HepG2 (cell line): ENCODE results near the gene SLC6A6. TPM values are rescaled to one million over a fixed set of nuclear protein-coding genes. Genes with fewer than 3 reads are reported as not detected.

Source experiments
- ATAC-seq: fragments of 200-7000 bp; cut with Tn5 transposase; 3 replicates; pipeline ENCODE4 v1.9.1; 2020; ENCODE audit warnings: mild to moderate bottlenecking, moderate library complexity
- BruUV-seq: library from RNA; stranded (reverse); fragments of 400-500 nt; replicated peaks from 2 replicates; lab custom pipeline; 2021; lab: Mats Ljungman, UMichigan
- CTCF ChIA-PET: fragments of 300-600 bp; formaldehyde crosslinking; extraction: SDS; loops from one replicate; lab custom pipeline; 2021; ENCODE audit warnings: low total read pairs, inconsistent platforms, low intra/inter-chr PET ratio; lab: Yijun Ruan, JAX
- POLR2A ChIA-PET: fragments of 350-600 bp; sonication (Branson Sonifier 250); formaldehyde crosslinking; loops from one replicate; lab custom pipeline; 2020; ENCODE audit warnings: antibody characterized with exemption, inconsistent platforms; lab: Yijun Ruan, JAX
- DNase-seq: peaks from one replicate; pipeline ENCODE4 v3.0.0-alpha.2; 2015; ENCODE audit warnings: low spot score
- FAIRE-seq: peaks from 3 replicates; lab custom pipeline; 2011; peaks lifted over from hg19 to GRCh38; lab: Jason Lieb, UNC
- H2AFZ ChIP-seq: one replicate; pipeline ENCODE4 v1.6.1; 2011; ENCODE audit warnings: low read length, inconsistent platforms
- H3K27ac ChIP-seq: fragments of 300-600 bp; 3 replicates; pipeline ENCODE4 v1.8.0; 2011; ENCODE audit warnings: mixed run types, mild to moderate bottlenecking, mixed read lengths, low read length, inconsistent platforms; ENCODE audit not compliant: insufficient read depth; ENCODE audit errors: extremely low read length
- H3K27me3 ChIP-seq, 2 experiments: fragments of 200-600 bp in 1 of 2; 2 replicates in 1 of 2; 3 replicates in 1 of 2; pipeline versions ENCODE4 v1.6.0 to v1.8.0; 2011; ENCODE audit warnings: low read length in 2 of 2, mild to moderate bottlenecking in 2 of 2, moderate library complexity in 2 of 2, inconsistent platforms in 1 of 2; ENCODE audit not compliant: insufficient read depth in 2 of 2, control insufficient read depth in 1 of 2
- H3K36me3 ChIP-seq, 2 experiments: fragments of 200-600 bp in 1 of 2; replicated peaks in 1 of 2; 2 replicates in 1 of 2; 3 replicates in 1 of 2; pipeline versions ENCODE4 v1.5.1 to v1.8.0; 2011; ENCODE audit warnings: low read length in 2 of 2, inconsistent platforms in 1 of 2; ENCODE audit not compliant: insufficient read depth in 2 of 2, control insufficient read depth in 1 of 2
- H3K4me1 ChIP-seq: 2 replicates; pipeline ENCODE4 v1.5.1; 2012; ENCODE audit warnings: low read length, inconsistent platforms; ENCODE audit not compliant: insufficient read depth
- H3K4me2 ChIP-seq: 2 replicates; pipeline ENCODE4 v1.6.0; 2011; ENCODE audit warnings: low read depth, low read length, inconsistent platforms
- H3K4me3 ChIP-seq, 3 experiments: fragments of 200-600 bp in 1 of 3; sonication (generic), shearing (Covaris generic) in 1 of 3; replicated peaks in 1 of 3; 2 replicates each; pipeline ENCODE4 v1.5.1; 2011 to 2016; ENCODE audit warnings: low read length in 3 of 3, inconsistent platforms in 2 of 3, low read depth in 2 of 3, mild to moderate bottlenecking in 2 of 3, control low read depth in 1 of 3, mixed read lengths in 1 of 3; ENCODE audit not compliant: insufficient read depth in 1 of 3
- H3K79me2 ChIP-seq: one replicate; pipeline ENCODE4 v1.6.1; 2011; ENCODE audit warnings: low read length, inconsistent platforms; ENCODE audit not compliant: insufficient read depth
- H3K9ac ChIP-seq: 2 replicates; pipeline ENCODE4 v1.6.0; 2011; ENCODE audit warnings: mild to moderate bottlenecking, low read depth, low read length, inconsistent platforms; ENCODE audit not compliant: insufficient read depth
- H3K9me3 ChIP-seq: 2 replicates; pipeline ENCODE4 v1.5.1; 2012; ENCODE audit warnings: mild to moderate bottlenecking, low read length
- H4K20me1 ChIP-seq: 2 replicates; pipeline ENCODE4 v1.6.0; 2011; ENCODE audit warnings: inconsistent platforms, mild to moderate bottlenecking, low read length, moderate library complexity; ENCODE audit not compliant: insufficient read depth
- BORCS8-MEF2B ChIP-seq: sonication (generic); formaldehyde crosslinking; IDR thresholded peaks from 2 replicates; pipeline ENCODE4 v1.8.0; 2022; ENCODE audit warnings: mild to moderate bottlenecking, missing genetic modification reagents
- PHF5A ChIP-seq: IDR thresholded peaks from one replicate; pipeline ENCODE4 v1.6.1; 2018; ENCODE audit warnings: low read depth, missing genetic modification reagents; ENCODE audit not compliant: unreplicated experiment
- ZBTB26 ChIP-seq: IDR thresholded peaks from 2 replicates; pipeline ENCODE4 v1.6.1; 2016; ENCODE audit warnings: missing compliant biosample characterization, missing genetic modification reagents, borderline replicate concordance
- ZNF496 ChIP-seq: sonication (generic); formaldehyde crosslinking; IDR thresholded peaks from 2 replicates; pipeline ENCODE4 v1.8.1; 2023; ENCODE audit warnings: mild to moderate bottlenecking, moderate library complexity, missing genetic modification reagents; ENCODE audit not compliant: insufficient replicate concordance
- ZNF550 ChIP-seq: sonication (generic); formaldehyde crosslinking; IDR thresholded peaks from 2 replicates; pipeline ENCODE4 v1.4.0; 2020; ENCODE audit warnings: mild to moderate bottlenecking, missing genetic modification reagents, borderline replicate concordance
- ZNF784 ChIP-seq: sonication (generic); formaldehyde crosslinking; IDR thresholded peaks from 2 replicates; pipeline ENCODE4 v1.5.1; 2020; ENCODE audit warnings: missing genetic modification reagents, mild to moderate bottlenecking, borderline replicate concordance
- WGBS: methylation state at CpG from one replicate; pipeline ENCODE4 v1.1.6; 2017; ENCODE audit warnings: low lambda C conversion rate; 5-methylcytosine and 5-hydroxymethylcytosine counted together
- in situ Hi-C: cut with HindIII; loops from 2 replicates; pipeline ENCODE4 v1.10.0; 2017; ENCODE audit warnings: low pct_unique_long_range_greater_than_20kb; ENCODE audit not compliant: extremely low pct_ligation_motif_present
- intact Hi-C: fragments of 100-400 bp; cut with micrococcal nuclease; formaldehyde crosslinking; loops from one replicate; pipeline ENCODE4 v1.10.0; 2022; ENCODE audit not compliant: unreplicated experiment
- polyA plus RNA-seq, 8 experiments: library from polyadenylated mRNA; depleted of rRNA in 3 of 8; stranded (reverse) in 7 of 8; unstranded in 1 of 8; fragments of >200 nt; fragmentation: Illumina TruSeq in 4 of 8; extraction: Trizol in 4 of 8; gene quantifications; 2 replicates each; pipeline versions ENCODE4 v1.2.1 to v1.2.3, GENCODE V29; 2011 to 2016; ENCODE audit warnings: low read depth in 4 of 8, missing spikeins in 1 of 8, mixed read lengths in 1 of 8; ENCODE audit not compliant: insufficient read depth in 1 of 8
- total RNA-seq, 5 experiments: library from RNA; depleted of rRNA; stranded (reverse); fragments of >200 nt; fragmentation: Illumina TruSeq; extraction: Trizol; gene quantifications; 2 replicates each; pipeline ENCODE4 v1.2.3, GENCODE V29; 2016; ENCODE audit warnings: low read depth in 1 of 5
- TF ChIP-seq, protein P1 (sequence below): sonication (generic); formaldehyde crosslinking; IDR thresholded peaks from 2 replicates; pipeline ENCODE4 v1.4.0; 2020; ENCODE audit warnings: mild to moderate bottlenecking, missing genetic modification reagents
- TF ChIP-seq, protein P2 (sequence below): sonication (generic); formaldehyde crosslinking; IDR thresholded peaks from 2 replicates; pipeline ENCODE4 v1.4.0; 2020; ENCODE audit warnings: missing genetic modification reagents

Gene SLC6A6
- total and polyA plus RNA-seq, 2 of the 13 experiments (the other 11 are each of a cell fraction or from before 2014, with no cell fraction given): 14.1 to 20.7 TPM

GRCh38 chr3:14372587-14372986 is 29.8 kb upstream of the SLC6A6 start:
- Histone ChIP-seq H3K4me1 (peaks cover 44% of the 10 kb centered on the region), H3K4me2 (no peak overlapping the region), H3K9ac (no peak overlapping the region), H3K27ac (no peak overlapping the region), H3K9me3 (no peaks in the 10 kb centered on the region), H3K79me2 (no peaks in the 10 kb centered on the region), H3K4me3 (no peak overlapping the region), H3K36me3 (no peaks in the 10 kb centered on the region), H4K20me1 (no peaks in the 10 kb centered on the region), H3K27me3 (peaks cover 3 to 33% of the 10 kb centered on the region in 2 experiments; a peak in 3 of 5 replicates), H2AFZ (no peak overlapping the region)
- 22% methylated on average over 5 of the region's 6 CpGs for WGBS
- in situ Hi-C loops: loop anchor here (5.0 to 10.0 kb wide), 2 partner anchors 85 to 108 kb away; no protein-coding TSS in a partner anchor
- FAIRE-seq (no peak), ATAC-seq (no peak), DNase-seq (no peak)
- ChIA-PET POLR2A (no interaction called here), CTCF (no interaction called here)
- BruUV-seq: no TSS peak
- intact Hi-C loops: no loop called here
- no peak for TF ChIP-seq BORCS8-MEF2B (CRISPR knock-in tag)
- no peak for TF ChIP-seq ZNF784 (CRISPR knock-in tag)
- no peak for TF ChIP-seq ZBTB26 (CRISPR knock-in tag)
- no peak for TF ChIP-seq PHF5A (CRISPR knock-in tag)
- TF ChIP-seq, protein P1, sequence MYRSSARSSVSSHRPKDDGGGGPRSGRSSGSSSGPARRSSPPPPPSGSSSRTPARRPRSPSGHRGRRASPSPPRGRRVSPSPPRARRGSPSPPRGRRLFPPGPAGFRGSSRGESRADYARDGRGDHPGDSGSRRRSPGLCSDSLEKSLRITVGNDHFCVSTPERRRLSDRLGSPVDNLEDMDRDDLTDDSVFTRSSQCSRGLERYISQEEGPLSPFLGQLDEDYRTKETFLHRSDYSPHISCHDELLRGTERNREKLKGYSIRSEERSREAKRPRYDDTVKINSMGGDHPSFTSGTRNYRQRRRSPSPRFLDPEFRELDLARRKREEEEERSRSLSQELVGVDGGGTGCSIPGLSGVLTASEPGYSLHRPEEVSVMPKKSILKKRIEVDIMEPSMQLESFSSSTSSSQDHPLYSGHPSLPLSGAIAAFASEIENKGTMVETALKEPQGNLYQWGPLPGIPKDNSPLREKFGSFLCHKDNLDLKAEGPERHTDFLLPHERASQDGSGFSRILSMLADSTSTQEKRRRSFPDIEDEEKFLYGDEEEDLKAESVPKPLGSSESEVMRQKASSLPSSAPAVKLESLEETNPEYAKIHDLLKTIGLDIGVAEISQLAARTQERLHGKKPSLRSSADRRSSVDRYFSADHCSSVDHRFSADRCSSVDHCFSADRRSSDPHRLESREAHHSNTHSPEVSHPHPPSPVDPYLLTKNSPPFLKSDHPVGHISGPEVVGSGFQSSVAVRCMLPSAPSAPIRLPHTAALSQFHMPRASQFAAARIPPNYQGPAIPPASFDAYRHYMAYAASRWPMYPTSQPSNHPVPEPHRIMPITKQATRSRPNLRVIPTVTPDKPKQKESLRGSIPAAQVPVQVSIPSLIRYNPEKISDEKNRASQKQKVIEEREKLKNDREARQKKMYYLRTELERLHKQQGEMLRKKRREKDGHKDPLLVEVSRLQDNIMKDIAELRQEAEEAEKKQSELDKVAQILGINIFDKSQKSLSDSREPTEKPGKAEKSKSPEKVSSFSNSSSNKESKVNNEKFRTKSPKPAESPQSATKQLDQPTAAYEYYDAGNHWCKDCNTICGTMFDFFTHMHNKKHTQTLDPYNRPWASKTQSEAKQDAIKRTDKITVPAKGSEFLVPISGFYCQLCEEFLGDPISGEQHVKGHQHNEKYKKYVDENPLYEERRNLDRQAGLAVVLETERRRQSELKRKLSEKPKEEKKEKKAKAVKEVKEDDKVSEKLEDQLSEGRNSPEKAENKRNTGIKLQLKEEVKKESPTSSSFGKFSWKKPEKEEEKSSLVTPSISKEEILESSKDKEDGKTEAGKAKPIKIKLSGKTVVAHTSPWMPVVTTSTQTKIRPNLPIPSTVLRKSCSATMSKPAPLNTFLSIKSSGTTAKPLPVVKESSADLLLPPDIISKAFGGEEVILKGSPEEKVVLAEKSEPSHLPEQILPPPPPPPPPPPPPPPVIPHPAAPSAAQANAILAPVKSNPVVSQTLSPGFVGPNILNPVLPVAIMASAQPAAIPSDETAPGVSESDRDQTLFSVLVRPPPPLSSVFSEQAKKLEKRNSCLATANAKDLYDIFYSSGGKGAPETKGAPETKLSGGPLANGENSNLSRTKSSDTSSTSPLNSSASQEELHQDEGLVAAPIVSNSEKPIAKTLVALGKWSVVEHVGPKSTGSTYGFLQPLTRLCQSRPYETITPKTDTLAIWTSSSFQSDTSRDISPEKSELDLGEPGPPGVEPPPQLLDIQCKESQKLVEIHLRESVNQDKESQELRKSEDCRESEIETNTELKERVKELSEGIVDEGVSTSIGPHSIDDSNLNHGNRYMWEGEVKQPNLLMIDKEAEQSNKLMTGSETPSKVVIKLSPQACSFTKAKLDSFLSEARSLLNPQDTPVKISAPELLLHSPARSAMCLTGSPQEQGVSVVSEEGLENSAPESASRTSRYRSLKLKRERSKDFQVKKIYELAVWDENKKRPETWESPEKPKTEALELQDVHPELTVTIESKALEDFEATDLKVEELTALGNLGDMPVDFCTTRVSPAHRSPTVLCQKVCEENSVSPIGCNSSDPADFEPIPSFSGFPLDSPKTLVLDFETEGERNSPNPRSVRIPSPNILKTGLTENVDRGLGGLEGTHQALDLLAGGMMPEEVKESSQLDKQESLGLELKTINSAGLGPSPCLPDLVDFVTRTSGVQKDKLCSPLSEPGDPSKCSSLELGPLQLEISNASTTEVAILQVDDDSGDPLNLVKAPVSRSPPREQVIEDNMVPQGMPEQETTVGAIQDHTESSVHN: no peak
- TF ChIP-seq ZNF550 (CRISPR knock-in tag): no peak
- TF ChIP-seq ZNF496 (CRISPR knock-in tag): no peak
- TF ChIP-seq, protein P2, sequence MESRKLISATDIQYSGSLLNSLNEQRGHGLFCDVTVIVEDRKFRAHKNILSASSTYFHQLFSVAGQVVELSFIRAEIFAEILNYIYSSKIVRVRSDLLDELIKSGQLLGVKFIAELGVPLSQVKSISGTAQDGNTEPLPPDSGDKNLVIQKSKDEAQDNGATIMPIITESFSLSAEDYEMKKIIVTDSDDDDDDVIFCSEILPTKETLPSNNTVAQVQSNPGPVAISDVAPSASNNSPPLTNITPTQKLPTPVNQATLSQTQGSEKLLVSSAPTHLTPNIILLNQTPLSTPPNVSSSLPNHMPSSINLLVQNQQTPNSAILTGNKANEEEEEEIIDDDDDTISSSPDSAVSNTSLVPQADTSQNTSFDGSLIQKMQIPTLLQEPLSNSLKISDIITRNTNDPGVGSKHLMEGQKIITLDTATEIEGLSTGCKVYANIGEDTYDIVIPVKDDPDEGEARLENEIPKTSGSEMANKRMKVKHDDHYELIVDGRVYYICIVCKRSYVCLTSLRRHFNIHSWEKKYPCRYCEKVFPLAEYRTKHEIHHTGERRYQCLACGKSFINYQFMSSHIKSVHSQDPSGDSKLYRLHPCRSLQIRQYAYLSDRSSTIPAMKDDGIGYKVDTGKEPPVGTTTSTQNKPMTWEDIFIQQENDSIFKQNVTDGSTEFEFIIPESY: no peak
